Suprapubic skin (tissue), 4 donors: Measurements from ENCODE around the gene PDGFRB.

Source experiments
- EP300 ChIP-seq: sonication (generic); formaldehyde crosslinking; IDR thresholded peaks from one replicate; pipeline ENCODE4 v1.6.1; 2017; ENCODE audit warnings: antibody characterized with exemption
- POLR2AphosphoS5 ChIP-seq, 3 donors: sonication (generic); formaldehyde crosslinking; IDR thresholded peaks; one replicate each; pipeline ENCODE4 v1.6.1; 2017; ENCODE audit warnings: antibody characterized with exemption in 3 of 3
- TF ChIP-seq, protein P1 (sequence below), 2 donors: fragments of 200-600 bp in 1 of 2; fragments of 450-650 bp in 1 of 2; sonication (generic) in 1 of 2; IDR thresholded peaks; one replicate each; pipeline ENCODE4 v1.5.1; 2016 to 2019; ENCODE audit warnings: antibody characterized with exemption in 2 of 2, mild to moderate bottlenecking in 1 of 2, moderate library complexity in 1 of 2

DNA sequence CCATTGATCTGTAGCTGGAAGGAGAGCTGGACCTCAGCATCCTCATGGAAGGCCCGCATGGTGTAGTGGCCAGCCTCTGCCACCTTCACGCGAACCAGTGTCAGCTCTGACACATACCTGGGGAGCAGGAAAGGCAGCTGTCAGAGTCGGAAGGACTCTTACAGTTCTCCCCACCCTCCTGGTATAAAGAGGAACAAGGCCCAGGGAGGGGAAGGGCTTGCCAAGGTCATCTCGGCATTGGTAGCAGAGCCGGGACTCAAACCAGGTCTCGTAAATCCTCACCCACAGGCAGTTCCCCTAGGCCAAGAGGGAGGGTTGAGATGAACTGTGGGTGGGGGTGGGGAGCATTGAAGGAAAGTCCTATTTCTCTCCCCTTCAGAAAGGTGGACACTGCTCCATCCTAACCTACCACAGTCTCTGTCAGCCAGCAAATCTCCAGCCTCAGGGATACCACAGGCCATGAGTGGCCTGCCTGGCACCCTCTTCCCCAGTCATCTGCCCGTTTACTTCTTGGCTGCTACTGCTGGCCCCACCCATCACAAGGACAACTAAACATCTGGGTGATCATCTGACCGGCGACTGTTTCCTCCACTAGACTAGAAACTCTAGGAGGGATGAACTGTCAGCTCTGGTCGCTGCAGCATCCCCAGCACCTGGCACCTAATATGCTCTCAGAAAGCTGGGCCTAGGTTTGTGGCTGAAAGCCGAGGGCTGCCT lies 23.5 kb downstream of the PDGFRB start:
- TF ChIP-seq POLR2AphosphoS5 (IDR thresholded peaks at IDR 0.05) = no peak
- TF ChIP-seq, protein P1, sequence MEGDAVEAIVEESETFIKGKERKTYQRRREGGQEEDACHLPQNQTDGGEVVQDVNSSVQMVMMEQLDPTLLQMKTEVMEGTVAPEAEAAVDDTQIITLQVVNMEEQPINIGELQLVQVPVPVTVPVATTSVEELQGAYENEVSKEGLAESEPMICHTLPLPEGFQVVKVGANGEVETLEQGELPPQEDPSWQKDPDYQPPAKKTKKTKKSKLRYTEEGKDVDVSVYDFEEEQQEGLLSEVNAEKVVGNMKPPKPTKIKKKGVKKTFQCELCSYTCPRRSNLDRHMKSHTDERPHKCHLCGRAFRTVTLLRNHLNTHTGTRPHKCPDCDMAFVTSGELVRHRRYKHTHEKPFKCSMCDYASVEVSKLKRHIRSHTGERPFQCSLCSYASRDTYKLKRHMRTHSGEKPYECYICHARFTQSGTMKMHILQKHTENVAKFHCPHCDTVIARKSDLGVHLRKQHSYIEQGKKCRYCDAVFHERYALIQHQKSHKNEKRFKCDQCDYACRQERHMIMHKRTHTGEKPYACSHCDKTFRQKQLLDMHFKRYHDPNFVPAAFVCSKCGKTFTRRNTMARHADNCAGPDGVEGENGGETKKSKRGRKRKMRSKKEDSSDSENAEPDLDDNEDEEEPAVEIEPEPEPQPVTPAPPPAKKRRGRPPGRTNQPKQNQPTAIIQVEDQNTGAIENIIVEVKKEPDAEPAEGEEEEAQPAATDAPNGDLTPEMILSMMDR (IDR thresholded peaks at IDR 0.05) = no peak
- TF ChIP-seq EP300 = no peak
